Measurements from ENCODE around the gene AKT2. TPM values are rescaled to one million over a fixed set of nuclear protein-coding genes. Genes with fewer than 3 reads are reported as not detected.

Gene AKT2
- polyA plus RNA-seq, 5 donors: 126 to 177 (median 173) TPM

DNA sequence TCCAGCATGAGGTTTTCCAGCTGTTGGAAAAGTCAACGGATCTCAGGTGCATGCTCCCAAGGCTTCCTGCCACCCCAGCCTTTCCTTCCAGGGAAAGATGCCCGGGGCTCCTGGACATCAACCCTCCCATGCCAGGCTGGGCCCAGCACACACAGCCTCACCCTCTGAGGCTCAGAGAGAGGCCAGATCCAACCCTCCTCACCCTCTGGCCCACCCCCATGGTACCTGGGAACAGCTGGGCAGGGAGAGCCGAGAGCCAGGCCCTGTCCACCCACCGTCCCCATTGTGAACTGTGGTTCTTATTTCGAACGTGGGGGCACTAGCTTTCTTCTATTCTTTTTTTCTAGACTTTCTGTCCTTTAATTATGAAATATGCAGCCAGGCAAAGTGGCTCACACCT, 48.8 kb downstream of the AKT2 start:
- no peak for DNase-seq

DNA sequence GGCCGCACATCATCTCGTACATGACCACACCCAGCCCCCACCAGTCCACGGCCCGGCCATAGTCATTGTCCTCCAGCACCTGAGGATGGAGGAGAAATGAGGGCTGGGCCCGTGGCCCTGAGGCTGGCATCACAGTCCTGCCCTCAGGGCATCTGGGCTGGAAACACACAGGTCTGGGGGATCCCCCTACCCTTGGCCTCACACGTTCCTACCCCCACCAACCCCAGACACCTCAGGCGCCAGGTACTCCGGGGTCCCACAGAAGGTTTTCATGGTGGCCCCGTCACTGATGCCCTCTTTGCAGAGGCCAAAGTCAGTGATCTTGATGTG, 49.2 kb downstream of the AKT2 start:
- no peak for DNase-seq

DNA sequence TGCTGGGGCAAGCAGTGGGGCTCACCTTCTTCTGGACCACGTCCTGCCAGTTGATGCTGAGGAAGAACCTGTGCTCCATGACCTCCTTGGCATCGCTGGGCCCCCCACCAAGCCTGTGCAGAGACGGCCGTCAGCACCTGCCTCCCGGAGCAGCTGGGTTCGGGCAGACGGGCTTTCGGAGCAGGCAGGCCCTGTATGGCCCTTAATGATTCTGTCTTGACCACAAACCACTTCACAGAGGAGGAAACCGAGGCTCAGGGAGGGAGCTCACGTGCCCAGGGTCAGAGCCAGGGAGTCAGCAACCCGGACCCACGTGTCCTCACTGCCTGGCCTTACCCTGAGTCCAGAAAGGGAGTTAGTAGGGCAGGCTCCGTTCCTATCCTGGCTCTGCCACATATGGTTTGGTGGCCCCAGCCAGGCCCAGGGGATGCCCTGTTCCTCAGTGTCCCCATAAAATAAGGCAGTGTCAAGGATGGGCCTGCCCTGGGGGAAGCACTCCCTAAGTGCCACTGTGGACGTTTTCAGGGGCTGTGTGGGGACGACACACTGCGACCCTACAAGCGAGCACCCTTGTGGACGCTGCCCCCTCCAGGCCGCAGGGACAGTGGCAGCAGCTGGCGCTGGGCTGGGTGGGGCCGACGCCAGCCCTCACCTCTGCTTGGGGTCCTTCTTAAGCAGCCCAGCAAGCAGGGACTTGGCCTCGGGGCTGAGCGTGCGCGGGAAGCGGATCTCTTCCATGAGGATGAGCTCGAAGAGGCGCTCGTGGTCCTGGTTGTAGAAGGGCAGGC, 49.7 kb downstream of the AKT2 start:
- no peak for DNase-seq

DNA sequence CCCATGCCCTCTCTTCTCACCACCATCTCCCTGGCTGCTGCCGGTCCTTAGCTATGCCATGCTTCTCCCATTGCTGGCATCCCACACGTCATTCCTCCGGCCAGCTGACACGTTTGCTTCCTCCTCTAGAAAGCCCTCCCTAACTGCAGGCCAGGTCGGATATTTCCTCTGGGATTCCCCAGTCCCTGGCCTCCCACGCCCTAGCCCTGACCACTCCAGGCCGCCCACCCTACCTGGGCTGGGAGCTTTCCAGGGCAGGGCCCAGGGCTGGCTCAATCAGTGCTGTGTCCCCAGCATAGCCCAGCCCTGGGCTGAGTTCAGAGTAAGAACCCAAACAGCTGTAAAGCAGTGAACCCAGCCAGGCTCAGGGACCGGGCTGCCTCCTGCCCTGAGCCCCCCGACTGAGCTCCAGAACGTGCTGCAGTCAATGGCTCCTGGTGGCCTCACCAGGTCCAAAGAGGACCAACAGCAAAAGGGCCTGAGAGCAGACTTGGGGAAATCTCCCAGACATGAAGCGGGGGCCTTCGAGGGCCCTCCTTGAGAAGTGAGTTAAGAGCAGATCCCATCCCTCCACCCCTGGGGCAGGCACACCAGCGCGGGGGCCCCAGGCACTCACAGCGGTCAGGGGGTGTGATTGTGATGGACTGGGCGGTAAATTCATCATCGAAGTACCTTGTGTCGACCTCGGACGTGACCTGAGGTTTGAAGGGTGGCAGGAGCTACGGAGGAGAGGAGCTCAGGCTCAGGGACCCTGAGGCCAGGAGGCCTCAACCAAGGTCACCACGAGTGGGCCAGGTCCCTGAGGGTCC, 50.5 kb downstream of the AKT2 start:
- DNase-seq: no peak

DNA sequence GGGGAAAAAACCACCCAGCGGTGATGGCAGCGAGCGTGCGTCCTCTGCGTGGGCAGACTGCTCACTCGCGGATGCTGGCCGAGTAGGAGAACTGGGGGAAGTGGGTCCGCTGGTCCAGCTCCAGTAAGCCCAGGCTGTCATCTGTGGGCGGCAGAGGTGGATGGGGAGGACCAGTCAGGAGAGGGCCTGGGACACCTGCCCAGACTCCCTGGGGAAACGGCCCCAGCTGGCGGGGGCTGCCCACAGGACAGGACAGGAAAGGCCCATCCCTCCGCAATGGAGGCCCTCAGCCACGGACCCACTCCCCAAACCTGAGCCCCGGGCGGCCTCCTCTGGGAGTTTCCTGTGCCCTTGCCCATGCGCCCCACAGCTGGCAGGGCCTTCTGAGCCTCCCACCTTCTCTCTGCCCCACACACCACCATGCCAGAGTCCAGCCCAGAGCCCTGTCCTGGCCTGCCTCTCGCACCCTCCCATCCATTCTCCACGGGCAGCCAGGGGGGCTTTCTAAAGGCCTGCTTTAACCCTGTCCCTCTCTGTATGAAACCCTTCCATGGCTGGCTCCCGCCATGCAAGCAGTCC, 51.2 kb downstream of the AKT2 start:
- DNase-seq: no peak

DNA sequence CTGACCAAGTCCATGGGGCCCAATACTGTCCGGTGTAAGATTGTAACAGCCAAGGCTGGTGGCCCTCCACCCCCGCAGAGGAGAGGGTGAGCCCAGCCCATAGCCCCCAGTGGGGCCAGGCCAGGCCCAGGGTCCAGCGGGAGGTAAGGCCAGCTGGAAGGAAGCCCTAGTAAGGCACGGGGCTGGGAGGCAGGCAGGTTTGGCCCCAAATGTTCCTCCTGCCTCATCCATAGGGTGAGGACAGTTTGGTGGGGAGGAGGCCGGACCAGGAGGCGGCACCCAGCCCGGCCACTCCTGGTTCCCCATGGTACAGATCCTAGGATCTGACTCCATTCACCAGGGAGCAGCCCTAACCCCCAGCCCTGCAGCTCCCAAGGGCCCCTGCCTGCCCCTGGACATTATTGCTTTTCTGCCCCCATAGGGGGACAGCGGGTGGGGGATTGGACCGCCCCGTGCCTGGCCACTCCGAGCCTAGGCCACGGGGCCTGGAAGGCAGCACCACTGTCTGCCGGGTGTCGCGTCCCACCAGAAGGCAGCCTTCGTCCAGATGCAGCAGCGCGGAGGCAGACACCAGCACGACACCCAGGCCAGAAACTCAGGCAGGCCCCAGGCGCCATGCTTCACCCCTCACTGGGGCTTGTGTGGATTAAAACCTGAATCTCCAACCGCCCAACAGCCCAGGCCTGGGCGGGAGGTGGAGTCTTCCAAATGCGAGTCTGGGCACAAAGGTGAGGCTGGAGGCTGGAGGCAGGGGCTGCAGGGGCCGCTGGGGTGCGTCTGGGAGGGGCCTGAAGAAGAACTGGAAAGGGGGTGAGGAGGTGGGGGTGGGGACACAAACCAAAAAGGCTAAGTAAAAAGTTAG, 52.0 kb downstream of the AKT2 start:
- no peak for DNase-seq

DNA sequence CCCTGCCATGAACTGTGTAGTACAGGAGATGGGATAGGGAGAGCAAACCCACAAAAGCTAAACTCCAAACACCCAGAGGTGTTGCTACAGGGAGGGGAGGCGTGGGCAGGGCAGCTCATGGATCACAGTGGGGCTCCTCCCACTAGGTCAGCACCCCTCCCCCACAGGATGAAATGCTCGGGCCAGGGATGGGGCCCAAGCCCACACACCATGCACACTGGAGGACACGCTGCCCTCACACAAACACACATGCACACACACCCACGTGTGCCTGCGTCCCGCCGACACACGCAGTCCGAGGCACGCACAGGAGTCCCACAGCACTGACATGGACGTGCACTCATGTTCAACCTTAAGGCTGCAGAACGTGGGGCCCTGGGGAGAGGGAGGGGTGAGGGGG, 52.7 kb downstream of the AKT2 start:
- DNase-seq: no peak

DNA sequence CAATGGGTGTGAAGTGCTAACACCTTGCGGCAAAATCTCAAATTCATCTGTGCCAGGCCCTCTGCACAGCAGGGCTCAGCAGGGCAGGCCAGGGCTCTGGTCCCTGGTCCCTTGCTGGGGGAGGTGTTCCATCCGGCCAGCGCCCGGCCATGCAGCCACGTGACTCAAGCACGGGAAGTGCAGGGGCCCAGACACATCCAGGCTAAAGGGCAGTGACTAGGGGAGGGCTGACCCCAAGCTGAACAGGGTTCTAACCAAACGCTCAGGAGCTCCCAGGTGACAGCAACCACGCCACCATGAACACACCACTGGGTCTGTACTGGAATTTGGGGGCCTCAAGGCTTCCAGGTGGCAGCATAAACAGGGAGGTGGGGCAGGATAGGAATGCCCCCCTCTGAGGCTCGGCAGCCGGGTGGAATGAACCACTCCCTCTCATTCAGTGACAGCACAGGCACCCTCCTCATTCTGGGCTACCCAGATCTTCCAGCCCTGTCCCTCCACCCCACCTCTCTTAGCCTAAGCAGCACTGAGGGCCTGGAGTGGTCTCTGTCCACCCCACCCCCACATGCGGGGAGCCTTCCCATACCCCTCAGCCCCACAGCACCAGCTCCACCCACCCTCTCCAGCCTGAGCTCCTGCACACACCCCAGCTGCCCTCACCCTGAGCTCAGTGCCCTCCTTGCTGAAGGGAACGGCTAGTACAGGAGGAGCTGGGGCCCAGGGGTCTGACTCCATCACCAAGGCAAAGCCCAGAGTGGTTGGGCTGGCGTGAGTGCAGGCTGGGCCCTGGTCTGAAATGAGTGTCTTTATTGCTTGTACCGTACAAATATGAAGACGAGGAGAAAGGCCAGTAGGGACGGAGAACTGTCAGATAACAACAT, 53.4 kb downstream of the AKT2 start:
- peak in 1 of 2 donors; percentile 28 for DNase-seq

DNA sequence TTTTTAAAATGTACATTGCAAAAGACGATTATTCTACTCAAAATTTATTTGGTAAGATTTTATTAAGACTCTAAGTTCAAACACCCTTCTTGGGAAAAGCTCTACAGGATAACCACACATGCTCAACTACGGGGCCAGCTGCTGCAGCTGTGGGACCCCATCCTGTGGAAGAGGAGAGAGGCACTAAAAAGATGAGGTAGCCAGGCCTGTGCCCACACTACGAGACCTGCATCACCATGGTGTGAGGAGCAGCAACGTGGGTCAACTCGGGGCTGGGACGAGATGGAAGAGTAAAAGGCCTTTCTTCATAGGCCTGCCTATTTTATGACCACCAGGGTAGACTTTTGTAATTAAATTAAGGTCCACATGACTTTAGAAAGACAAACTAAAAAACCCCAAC, 54.1 kb downstream of the AKT2 start:
- DNase-seq: no peak

DNA sequence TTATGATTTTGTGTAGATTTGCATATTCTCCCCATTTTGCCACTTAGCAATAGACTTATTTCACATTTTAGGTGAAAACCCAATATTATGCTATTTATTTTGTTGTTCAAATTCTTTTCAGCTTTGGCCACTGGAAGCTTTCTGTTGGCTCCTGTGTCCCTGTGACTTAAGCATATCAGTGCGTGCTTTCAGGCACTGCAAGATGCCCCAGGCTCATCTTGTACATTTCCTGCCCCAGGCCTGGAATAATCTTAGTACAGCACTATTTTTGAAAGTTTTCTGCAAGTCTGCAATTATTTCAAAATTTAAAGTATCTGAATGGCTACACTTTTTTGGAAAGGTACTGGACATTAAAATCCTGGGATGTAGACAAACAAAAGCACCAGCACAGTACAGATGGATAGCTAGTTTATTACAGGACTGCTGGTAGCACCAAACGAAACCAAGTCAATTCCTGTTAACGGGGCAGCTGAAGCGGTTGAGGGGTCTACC, 55.2 kb downstream of the AKT2 start:
- no peak for DNase-seq

DNA sequence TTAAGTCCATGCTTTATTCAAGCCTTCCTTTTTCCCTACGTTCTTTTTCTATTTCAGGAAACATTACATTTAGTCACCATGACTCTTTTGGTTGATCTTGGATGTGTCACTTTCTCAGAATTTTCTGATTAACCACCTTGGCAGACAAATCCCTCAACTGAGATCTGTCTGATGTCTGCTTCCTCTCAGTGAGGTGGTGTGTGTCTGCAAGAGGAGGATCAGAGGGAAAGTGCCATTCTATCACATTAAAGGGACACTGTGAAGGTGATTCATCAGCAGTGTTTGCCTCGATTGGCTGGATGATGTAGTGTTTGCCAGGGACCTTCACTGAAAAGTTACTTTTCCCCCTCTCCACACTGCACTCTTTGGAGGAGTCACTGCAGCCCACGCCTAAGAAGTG, 55.7 kb downstream of the AKT2 start:
- DNase-seq: no peak

DNA sequence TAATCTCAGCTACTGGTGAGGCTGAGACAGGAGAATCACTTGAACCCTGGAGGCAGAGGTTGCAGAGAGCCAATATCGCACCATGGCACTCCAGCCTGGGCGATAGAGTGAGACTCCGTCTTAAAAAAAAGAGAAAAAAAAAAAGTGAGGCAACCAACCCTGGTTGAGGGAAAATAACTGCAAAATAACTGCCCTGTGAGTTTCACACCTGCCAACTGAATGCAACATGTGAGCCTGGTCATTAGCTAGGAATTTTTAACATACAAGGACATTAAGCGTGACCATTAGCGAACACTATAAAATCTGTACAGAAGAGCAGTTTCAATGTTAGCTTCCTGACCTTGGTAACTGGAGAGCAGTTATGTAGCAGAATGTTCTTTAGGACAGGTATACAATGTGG, 56.3 kb downstream of the AKT2 start:
- no peak for DNase-seq

DNA sequence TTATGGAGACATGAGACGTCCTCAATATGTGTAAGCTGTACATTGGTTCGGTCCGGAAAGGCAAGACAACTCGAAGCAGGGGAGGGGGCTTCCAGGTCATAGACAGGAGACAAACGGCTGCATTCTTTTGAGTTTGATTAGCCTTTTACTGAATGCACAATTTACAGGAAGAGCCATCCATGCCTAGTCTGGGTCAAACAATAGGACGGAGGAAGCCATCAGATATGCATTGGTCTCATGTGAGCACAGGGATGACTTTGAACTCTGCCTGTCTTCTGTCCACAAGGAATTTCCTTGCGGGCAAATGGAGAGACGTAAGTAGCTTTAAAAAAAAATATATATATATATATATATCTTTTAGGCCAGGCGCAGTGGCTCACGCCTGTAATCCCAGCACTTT, 56.8 kb downstream of the AKT2 start:
- no peak for DNase-seq

DNA sequence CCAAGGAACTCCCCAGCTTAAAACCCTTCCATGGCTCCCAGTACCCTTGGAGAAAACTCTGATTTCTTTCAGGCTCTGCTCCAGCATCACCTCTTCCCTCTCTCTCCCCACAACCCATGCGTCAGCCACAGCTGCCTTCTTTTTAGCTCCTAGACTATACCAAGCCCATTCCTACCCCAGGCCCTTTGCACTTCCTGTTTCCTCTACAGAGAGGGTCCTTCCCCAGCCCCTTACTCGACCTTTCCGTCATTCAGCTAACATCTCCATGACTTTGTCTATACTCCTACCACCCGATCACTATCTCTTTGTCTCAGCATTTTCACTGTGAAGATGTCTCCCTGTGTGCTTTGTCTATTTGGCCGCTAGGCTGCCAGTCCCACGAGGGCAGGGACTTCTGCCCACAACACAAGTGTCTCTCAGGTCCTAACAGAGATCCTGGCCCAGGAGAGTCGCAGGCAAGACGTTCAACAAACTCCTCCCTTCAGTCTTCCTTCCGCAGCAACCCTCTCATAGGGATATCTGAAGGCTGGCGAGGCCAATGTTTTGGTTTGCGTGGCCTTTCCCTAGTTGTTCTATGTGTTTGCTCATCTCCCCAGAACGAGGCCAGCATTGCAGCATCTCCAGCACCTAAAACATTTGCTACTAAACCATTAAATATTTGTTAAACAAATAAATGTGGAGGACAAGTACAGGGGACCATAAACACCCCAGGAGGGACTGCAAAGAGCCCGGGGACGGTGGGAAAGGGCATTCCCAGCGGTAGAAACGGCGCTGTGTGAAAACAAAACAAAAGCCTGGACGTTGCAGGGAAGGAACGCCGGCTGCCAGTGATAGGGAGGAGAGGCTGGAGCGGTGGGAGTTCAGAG, 59.5 kb downstream of the AKT2 start:
- DNase-seq: no peak

DNA sequence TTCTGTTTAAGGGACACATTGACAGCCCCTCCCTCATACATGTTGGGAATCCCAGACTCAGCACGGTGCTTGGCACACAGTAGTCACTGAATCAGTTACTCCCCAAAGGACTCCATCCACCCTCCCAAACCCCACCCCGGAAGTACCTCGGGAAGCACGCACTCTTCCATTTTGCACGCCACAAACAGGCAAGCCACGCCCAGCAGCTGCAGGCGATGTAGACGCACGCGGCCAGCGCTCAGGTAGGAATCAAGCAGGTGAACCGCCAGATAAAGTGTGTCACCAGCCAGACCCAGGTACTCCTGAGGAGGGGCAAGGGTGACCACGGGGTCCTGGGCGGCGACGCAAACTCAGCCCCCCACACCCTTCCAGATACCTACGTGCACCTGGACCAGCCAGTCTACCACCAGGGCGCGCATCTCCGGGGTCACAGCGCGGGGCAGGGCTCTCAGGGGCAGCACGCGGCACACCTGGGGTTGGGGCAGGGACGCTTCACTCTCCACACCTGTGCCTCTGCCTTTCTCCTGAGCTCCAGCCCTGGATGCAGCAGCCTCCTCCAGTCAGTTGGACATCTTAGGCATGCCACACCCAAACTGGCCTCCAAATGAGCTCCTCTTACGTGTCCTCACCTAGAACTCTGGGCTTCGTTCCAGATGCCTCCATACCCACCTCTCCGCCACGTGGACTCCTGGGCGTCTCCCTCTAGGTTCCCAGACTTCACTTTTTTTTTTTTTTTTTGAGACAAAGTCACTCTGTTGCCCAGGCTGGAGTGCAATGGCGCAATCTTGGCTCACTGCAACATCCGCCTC, 60.6 kb downstream of the AKT2 start:
- no peak for DNase-seq

DNA sequence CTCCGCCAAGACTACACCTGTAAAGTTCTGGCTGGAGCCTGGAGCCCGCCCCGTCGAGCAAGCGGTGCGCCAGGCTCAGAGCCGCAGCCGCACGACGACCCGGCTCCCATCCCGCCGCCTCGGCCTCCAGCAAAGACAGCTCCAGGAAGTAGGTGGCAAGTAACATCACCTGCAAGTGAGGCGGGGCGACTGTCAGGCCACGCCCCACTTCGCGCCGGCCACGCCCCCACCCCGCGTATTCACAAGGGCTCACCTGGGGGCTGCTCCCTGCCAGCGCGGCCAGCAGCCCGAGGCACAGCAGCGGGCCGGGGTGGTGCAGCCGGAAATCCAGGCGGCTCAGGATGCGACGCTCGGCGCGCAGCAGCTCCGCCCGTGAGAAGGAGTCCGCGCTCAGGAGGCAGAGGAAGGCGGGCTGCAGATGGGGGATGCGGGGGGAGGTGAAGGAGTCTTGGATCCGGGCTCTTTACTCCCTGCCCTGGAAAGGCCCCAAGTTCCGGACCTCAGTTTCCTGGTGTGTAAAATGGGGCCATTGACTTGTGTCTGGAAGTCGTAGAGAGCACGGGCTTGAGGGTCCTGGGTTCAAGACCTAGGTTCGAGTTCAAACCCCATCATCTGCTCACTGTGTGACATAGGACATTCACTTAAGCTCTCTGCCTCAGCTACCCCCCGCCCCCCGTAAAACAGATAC, 61.9 kb downstream of the AKT2 start:
- no peak for DNase-seq

DNA sequence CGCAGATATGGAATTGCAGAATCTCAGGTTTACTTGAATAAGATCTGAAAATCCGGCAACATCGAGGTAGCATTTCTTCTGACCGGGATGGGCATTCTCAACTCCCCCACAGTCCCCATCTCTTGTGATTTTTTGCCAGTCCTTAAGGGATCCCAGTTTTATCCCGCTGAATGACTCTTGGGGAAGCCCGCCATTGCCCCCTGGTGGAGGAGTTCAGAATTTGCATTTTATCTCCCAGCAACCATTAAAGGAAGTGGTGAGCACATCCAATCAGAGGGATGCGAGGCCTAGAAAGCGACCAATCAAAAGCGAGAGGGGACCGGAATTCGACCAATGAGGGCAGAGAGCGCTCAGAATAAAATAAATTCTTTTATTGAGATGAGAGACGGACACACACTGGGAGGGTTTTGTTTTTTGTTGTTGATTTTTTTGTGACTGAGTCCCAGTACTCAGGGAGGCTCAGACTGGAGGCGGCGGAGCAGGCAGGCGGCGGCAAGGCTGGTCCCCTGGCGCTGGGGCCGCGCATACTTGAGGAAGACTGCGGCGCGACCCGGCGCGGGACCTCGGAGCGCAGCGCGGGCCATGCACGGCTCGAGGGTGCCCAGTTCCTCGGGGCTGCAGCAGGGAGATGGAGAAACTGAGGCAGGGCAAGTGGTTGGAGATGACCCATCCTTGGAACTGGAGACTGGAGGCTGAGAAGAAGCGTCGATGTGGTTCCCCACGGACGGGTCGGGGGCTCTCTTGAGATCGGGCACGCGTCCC, 63.1 kb downstream of the AKT2 start:
- DNase-seq: peak; percentile 60 to 75

DNA sequence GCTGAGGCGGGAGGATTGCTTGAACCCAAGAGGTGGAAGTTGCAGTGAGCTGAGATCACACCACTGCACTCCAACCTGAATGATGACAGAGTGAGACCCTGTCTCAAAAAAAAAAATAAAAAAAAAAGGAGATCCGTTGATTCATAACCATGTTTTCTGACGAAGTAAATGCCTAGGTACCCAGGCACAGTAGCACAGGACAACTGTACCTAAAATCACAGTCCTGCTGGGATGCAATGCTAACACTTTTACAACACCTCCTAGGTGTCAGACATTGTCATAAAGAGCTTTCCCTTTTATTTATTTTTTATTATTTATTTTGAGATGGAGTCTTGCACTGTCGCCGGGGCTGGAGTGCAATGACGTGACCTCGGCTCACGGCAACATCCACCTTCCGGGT, 64.5 kb downstream of the AKT2 start:
- DNase-seq: no peak
